ENCODE measurements around the gene RABGAP1L. TPM values are rescaled to one million over a fixed set of nuclear protein-coding genes. Genes with fewer than 3 reads are reported as not detected.

RABGAP1L gene
- total RNA-seq, 1 donor from 2014 or later, result 46.0 TPM

DNA sequence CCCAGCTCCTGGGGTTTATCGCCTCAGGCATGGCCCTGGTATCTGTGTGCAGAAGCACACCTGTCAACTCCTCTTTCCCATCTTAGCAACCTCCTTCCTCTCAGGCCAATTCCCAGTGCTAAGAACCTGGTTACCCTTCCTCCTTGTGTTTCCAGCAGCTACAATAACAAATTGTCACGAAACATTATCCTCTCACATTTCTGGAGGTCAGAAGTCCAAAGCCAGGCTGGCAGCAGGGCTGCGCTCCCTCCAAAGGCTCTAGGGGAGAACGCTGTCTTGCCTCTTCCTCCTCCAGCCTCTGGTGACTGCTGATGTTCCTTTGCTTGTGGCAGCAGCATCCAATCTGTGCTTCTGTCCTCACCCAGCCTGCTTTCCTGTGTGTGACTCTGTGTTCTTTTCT, 874.6 kb downstream of the RABGAP1L start:
- H3K9me3 ChIP-seq (ENCODE audit: low read depth), result no peaks in the 10 kb centered on the region
- Mint-ChIP-seq H3K4me1 (peaks cover 13% of the 10 kb centered on the region), H3K27ac (no peak overlapping the region), H3K4me3 (no peak overlapping the region), H3K36me3 (no peaks in the 10 kb centered on the region), H3K27me3 (ENCODE audit: insufficient read depth, low read depth) (no peaks in the 10 kb centered on the region), H3K9me3 (no peaks in the 10 kb centered on the region)
- DNase-seq (ENCODE audit: low spot score), result no peak
- no peaks in the 10 kb centered on the region for H3F3A ChIP-seq (ENCODE audit: low read depth)
- H2AFZ ChIP-seq (replicated peaks), result no peak overlapping the region
- no peaks in the 10 kb centered on the region for H3K36me3 ChIP-seq
- H3K4me3 ChIP-seq, result no peak overlapping the region
- no peaks in the 10 kb centered on the region for H3K4me1 ChIP-seq
- no peak overlapping the region for H3K27ac ChIP-seq
- H3K27me3 ChIP-seq, result no peaks in the 10 kb centered on the region
- no peak overlapping the region for H3K9ac ChIP-seq
- no peaks in the 10 kb centered on the region for H3K79me2 ChIP-seq (ENCODE audit: low read depth)
- TF ChIP-seq EZH2 (IDR thresholded peaks at IDR 0.05) (no peak), EZH2phosphoT487 (IDR thresholded peaks at IDR 0.05) (no peak)
- TF ChIP-seq, protein P1, sequence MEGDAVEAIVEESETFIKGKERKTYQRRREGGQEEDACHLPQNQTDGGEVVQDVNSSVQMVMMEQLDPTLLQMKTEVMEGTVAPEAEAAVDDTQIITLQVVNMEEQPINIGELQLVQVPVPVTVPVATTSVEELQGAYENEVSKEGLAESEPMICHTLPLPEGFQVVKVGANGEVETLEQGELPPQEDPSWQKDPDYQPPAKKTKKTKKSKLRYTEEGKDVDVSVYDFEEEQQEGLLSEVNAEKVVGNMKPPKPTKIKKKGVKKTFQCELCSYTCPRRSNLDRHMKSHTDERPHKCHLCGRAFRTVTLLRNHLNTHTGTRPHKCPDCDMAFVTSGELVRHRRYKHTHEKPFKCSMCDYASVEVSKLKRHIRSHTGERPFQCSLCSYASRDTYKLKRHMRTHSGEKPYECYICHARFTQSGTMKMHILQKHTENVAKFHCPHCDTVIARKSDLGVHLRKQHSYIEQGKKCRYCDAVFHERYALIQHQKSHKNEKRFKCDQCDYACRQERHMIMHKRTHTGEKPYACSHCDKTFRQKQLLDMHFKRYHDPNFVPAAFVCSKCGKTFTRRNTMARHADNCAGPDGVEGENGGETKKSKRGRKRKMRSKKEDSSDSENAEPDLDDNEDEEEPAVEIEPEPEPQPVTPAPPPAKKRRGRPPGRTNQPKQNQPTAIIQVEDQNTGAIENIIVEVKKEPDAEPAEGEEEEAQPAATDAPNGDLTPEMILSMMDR (IDR thresholded peaks at IDR 0.05), result no peak
- H3K4me2 ChIP-seq, result no peak overlapping the region
- no peaks in the 10 kb centered on the region for H4K20me1 ChIP-seq (ENCODE audit: low read depth)

DNA sequence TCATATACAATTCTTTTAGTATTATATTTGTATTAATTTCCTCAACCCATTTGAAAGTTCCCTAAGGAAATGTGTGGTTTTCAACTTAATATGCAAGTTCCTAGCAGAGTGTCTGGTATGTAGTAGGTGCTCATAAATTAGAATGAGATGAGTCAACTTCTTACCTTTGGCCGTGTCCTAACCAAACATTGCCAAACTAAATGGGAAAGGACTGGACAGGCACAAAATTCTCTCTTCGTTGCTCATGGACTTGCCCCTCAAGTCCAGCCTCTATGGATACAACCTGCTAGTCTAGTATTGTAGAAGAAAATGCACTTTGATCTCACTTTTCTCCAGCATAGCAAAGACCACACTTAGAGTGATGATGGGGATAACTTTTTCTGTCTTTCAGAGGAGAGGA, 875.5 kb downstream of the RABGAP1L start:
- no peaks in the 10 kb centered on the region for H4K20me1 ChIP-seq (ENCODE audit: low read depth)
- no peaks in the 10 kb centered on the region for H3K36me3 ChIP-seq
- H3K9ac ChIP-seq, result no peak overlapping the region
- no peak for DNase-seq (ENCODE audit: low spot score)
- H3K79me2 ChIP-seq (ENCODE audit: low read depth), result no peaks in the 10 kb centered on the region
- no peak overlapping the region for H2AFZ ChIP-seq (replicated peaks)
- no peak overlapping the region for H3K4me3 Mint-ChIP-seq
- no peaks in the 10 kb centered on the region for H3K9me3 Mint-ChIP-seq
- no peak overlapping the region for H3K4me3 ChIP-seq
- H3K27ac Mint-ChIP-seq, result no peak overlapping the region
- TF ChIP-seq EZH2 (IDR thresholded peaks at IDR 0.05) (no peak), EZH2phosphoT487 (IDR thresholded peaks at IDR 0.05) (no peak)
- TF ChIP-seq, protein P1 (IDR thresholded peaks at IDR 0.05), result no peak
- no peaks in the 10 kb centered on the region for H3K27me3 Mint-ChIP-seq (ENCODE audit: insufficient read depth, low read depth)
- no peaks in the 10 kb centered on the region for H3F3A ChIP-seq (ENCODE audit: low read depth)
- H3K4me1 ChIP-seq, result no peaks in the 10 kb centered on the region
- no peaks in the 10 kb centered on the region for H3K27me3 ChIP-seq
- H3K4me2 ChIP-seq, result no peak overlapping the region
- H3K36me3 Mint-ChIP-seq, result no peaks in the 10 kb centered on the region
- H3K4me1 Mint-ChIP-seq, result peaks cover 11% of the 10 kb centered on the region
- H3K27ac ChIP-seq, result no peak overlapping the region
- no peaks in the 10 kb centered on the region for H3K9me3 ChIP-seq (ENCODE audit: low read depth)

DNA sequence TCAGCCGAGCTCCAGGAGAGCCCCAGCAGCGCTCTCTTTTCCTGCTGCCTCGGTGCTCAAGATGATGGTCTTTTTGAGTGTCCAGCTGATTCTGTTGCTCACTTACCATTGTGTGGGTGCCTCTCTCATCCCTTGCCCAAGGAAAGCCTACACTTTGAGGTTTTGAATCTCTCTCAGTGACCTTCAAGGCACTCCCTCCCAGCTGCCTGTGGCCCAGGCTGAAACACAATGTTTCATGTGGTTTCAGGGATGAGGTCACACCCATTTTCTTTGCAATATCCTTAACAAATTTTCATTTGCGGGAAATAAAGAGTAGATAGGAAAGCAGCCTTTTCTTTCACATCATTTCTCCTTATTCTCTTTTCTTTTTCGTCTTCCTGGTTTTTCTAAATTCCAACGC, 876.5 kb downstream of the RABGAP1L start:
- H3K4me3 Mint-ChIP-seq, result no peak overlapping the region
- H3K27me3 Mint-ChIP-seq (ENCODE audit: insufficient read depth, low read depth), result no peaks in the 10 kb centered on the region
- no peak overlapping the region for H3K27ac ChIP-seq
- H3K9ac ChIP-seq, result no peak overlapping the region
- H4K20me1 ChIP-seq (ENCODE audit: low read depth), result no peaks in the 10 kb centered on the region
- no peaks in the 10 kb centered on the region for H3K36me3 Mint-ChIP-seq
- no peak overlapping the region for H3K4me3 ChIP-seq
- no peaks in the 10 kb centered on the region for H3K36me3 ChIP-seq
- no peaks in the 10 kb centered on the region for H3K4me1 ChIP-seq
- no peak overlapping the region for H2AFZ ChIP-seq (replicated peaks)
- H3K79me2 ChIP-seq (ENCODE audit: low read depth), result no peaks in the 10 kb centered on the region
- no peak overlapping the region for H3K27ac Mint-ChIP-seq
- H3K4me1 Mint-ChIP-seq, result peaks cover 8% of the 10 kb centered on the region
- no peak for TF ChIP-seq EZH2phosphoT487 (IDR thresholded peaks at IDR 0.05)
- TF ChIP-seq, protein P1 (IDR thresholded peaks at IDR 0.05), result no peak
- DNase-seq (ENCODE audit: low spot score), result no peak
- H3K27me3 ChIP-seq, result no peaks in the 10 kb centered on the region
- H3F3A ChIP-seq (ENCODE audit: low read depth), result no peaks in the 10 kb centered on the region
- H3K4me2 ChIP-seq, result no peak overlapping the region
- no peaks in the 10 kb centered on the region for H3K9me3 ChIP-seq (ENCODE audit: low read depth)
- H3K9me3 Mint-ChIP-seq, result no peaks in the 10 kb centered on the region

DNA sequence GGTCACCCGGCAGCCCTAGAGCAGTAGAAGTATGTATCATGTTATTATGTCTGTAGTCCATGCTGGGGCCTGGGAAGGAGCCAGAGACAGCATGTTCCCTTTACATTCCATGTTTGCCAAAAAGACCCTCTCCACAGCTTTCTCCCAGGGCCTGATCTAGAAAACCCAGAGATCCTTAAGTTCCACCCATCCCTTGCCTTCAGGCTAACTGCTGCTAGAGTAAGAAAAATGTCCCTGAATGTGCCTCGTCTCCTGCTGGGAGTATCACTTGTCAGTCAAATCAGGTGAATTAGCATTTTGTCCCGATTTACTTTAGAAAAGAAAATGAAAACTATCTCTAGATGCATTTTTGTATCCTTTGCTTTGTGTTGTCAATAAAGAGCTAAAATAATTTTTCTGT, 877.2 kb downstream of the RABGAP1L start:
- Histone ChIP-seq H2AFZ (replicated peaks) (no peak overlapping the region), H3K27me3 (no peaks in the 10 kb centered on the region), H4K20me1 (ENCODE audit: low read depth) (no peaks in the 10 kb centered on the region), H3K4me3 (no peak overlapping the region), H3K79me2 (ENCODE audit: low read depth) (no peaks in the 10 kb centered on the region), H3K36me3 (no peaks in the 10 kb centered on the region), H3K9me3 (ENCODE audit: low read depth) (no peaks in the 10 kb centered on the region), H3K4me1 (no peaks in the 10 kb centered on the region), H3K27ac (no peak overlapping the region), H3K9ac (no peak overlapping the region), H3F3A (ENCODE audit: low read depth) (no peaks in the 10 kb centered on the region), H3K4me2 (no peak overlapping the region)
- Mint-ChIP-seq H3K4me3 (no peak overlapping the region), H3K27me3 (ENCODE audit: insufficient read depth, low read depth) (no peaks in the 10 kb centered on the region), H3K4me1 (peaks cover 8% of the 10 kb centered on the region), H3K27ac (no peak overlapping the region), H3K9me3 (no peaks in the 10 kb centered on the region), H3K36me3 (no peaks in the 10 kb centered on the region)
- TF ChIP-seq EZH2phosphoT487 (IDR thresholded peaks at IDR 0.05) (no peak), EZH2 (IDR thresholded peaks at IDR 0.05) (no peak)
- TF ChIP-seq, protein P1 (IDR thresholded peaks at IDR 0.05), result no peak
- no peak for DNase-seq (ENCODE audit: low spot score)
